BLaER1 (cell line): ENCODE measurements around the gene CMTM4.
"Not testable (repeated sequence)": the region's sequence is repeated elsewhere in the genome, so short reads cannot be mapped to it uniquely, and the experiment has no call there.

ENCODE experiments used
- H3K27ac ChIP-seq: shearing (Covaris generic); formaldehyde crosslinking; 2 replicates; pipeline ENCODE4 v1.8.1; 2022
- H3K27me3 ChIP-seq: shearing (Covaris generic); formaldehyde crosslinking; 2 replicates; pipeline ENCODE4 v1.8.1; 2022
- H3K36me3 ChIP-seq: shearing (Covaris generic); formaldehyde crosslinking; 2 replicates; pipeline ENCODE4 v1.8.1; 2022
- H3K4me1 ChIP-seq: shearing (Covaris generic); formaldehyde crosslinking; 2 replicates; pipeline ENCODE4 v1.8.1; 2022
- H3K4me2 ChIP-seq: shearing (Covaris generic); formaldehyde crosslinking; 2 replicates; pipeline ENCODE4 v1.8.1; 2022
- H3K4me3 ChIP-seq: shearing (Covaris generic); formaldehyde crosslinking; 2 replicates; pipeline ENCODE4 v1.8.1; 2022
- H3K9ac ChIP-seq: shearing (Covaris generic); formaldehyde crosslinking; 2 replicates; pipeline ENCODE4 v1.8.1; 2022
- H3K9me3 ChIP-seq: shearing (Covaris generic); formaldehyde crosslinking; 2 replicates; pipeline ENCODE4 v1.8.1; 2022
- H4K20me1 ChIP-seq: shearing (Covaris generic); formaldehyde crosslinking; 2 replicates; pipeline ENCODE4 v1.8.1; 2022
- Cebpa-rat ChIP-seq: shearing (Covaris generic); IDR thresholded peaks from 2 replicates; pipeline ENCODE4 v1.8.1; 2022

The CMTM4 gene

DNA sequence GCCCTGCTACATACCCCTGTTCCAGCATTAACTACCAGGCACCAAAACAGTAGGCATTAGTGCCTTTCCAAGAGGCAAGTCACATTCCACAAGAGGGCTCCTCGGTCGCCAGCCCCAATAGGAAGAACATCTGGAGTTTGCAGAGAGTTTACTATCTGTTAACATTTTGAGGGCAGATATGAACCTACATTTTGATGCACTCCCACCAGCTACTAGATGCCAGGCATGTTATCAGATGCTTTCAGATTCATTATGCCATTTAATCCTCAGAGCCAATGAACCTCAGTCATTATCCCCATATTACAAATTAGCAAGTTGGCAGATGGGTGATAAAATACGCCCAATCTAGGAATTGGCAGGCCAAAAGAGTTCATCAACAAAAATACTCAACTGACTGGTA lies 121.5 kb downstream of the CMTM4 start:
- no peak overlapping the region for H3K4me3 ChIP-seq
- peaks cover 77% of the 10 kb centered on the region for H3K4me1 ChIP-seq
- peaks cover 12% of the 10 kb centered on the region; the same call in 1 of the 2 replicates for H3K36me3 ChIP-seq
- H4K20me1 ChIP-seq = no peaks in the 10 kb centered on the region
- no peaks in the 10 kb centered on the region for H3K9me3 ChIP-seq
- H3K27me3 ChIP-seq = no peaks in the 10 kb centered on the region
- H3K27ac ChIP-seq = no peak overlapping the region
- H3K4me2 ChIP-seq = no peak overlapping the region
- TF ChIP-seq Cebpa-rat = no peak
- H3K9ac ChIP-seq = no peak overlapping the region

DNA sequence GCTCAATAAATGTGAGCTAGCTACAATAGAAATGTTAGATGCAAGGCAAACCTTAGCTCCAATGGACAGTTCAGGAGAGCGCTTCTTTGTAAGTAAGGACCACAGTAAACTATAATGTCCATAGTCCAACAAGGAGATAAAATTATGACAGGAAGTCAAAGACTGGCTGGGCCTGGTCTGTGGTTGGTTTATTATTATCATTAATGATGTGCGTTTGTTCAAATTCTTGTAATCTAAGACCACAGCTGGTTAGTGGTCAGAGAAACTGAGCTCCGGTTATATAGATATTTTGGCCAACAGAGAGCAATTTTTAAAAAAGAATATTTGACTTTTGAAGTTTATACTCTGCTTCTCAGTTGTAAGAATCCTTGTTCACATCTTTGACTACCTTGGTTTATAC lies 122.0 kb downstream of the CMTM4 start:
- H3K4me3 ChIP-seq = no peak overlapping the region
- no peak overlapping the region for H3K27ac ChIP-seq
- H3K4me1 ChIP-seq = peaks cover 72% of the 10 kb centered on the region
- no peak overlapping the region for H3K9ac ChIP-seq
- no peaks in the 10 kb centered on the region for H3K27me3 ChIP-seq
- H3K9me3 ChIP-seq = no peaks in the 10 kb centered on the region
- peaks cover 16% of the 10 kb centered on the region; the same call in 1 of the 2 replicates for H3K36me3 ChIP-seq
- H4K20me1 ChIP-seq = no peaks in the 10 kb centered on the region
- peak overlapping the region; percentile 2; the same call in 1 of the 2 replicates for H3K4me2 ChIP-seq
- TF ChIP-seq Cebpa-rat = no peak

GRCh38 chr16:66574081-66574480 lies 122.5 kb downstream of the CMTM4 start:
- Histone ChIP-seq H3K27me3 (no peaks in the 10 kb centered on the region), H3K27ac (no peak overlapping the region)
- no peak for TF ChIP-seq Cebpa-rat

DNA sequence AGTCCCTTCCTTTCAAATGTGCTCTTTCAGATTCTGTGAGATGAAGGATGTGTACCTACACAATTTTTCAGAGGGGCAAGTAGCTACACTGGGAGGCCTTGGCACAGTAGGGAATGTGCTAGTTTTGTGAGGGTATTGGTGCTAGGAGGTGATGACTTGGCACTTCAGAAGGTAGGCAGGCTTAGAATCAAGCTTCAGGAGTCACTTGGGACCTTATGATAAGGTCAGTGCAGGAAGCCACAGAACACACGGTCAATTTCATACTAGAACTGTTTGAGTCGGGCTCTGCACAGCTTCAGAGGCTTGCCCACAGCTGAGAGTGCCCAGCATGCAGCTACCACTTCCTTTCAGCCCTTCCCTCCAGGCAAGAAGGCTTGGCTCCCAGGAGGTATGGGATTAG lies 124.2 kb downstream of the CMTM4 start:
- peak overlapping the region; percentile 1; the same call in 1 of the 2 replicates for H3K9ac ChIP-seq
- H3K27me3 ChIP-seq = no peaks in the 10 kb centered on the region
- no peaks in the 10 kb centered on the region for H4K20me1 ChIP-seq
- peak overlapping the region; percentile 61 for H3K4me2 ChIP-seq
- peaks cover 54% of the 10 kb centered on the region for H3K4me1 ChIP-seq
- no peak for TF ChIP-seq Cebpa-rat
- peaks cover 16% of the 10 kb centered on the region; the same call in 1 of the 2 replicates for H3K36me3 ChIP-seq
- no peak overlapping the region for H3K4me3 ChIP-seq
- peak overlapping the region; percentile 14; the same call in 1 of the 2 replicates for H3K27ac ChIP-seq
- no peaks in the 10 kb centered on the region for H3K9me3 ChIP-seq

More at GRCh38 chr16:66574081-66574480, 122.5 kb downstream of the CMTM4 start:
- peak overlapping the region; percentile 2; the same call in 1 of the 2 replicates for H3K4me2 ChIP-seq
- no peak overlapping the region for H3K4me3 ChIP-seq
- H3K9ac ChIP-seq = no peak overlapping the region
- H3K4me1 ChIP-seq = peaks cover 67% of the 10 kb centered on the region
- no peaks in the 10 kb centered on the region for H4K20me1 ChIP-seq
- H3K9me3 ChIP-seq = no peaks in the 10 kb centered on the region
- H3K36me3 ChIP-seq = peaks cover 16% of the 10 kb centered on the region; the same call in 1 of the 2 replicates

DNA sequence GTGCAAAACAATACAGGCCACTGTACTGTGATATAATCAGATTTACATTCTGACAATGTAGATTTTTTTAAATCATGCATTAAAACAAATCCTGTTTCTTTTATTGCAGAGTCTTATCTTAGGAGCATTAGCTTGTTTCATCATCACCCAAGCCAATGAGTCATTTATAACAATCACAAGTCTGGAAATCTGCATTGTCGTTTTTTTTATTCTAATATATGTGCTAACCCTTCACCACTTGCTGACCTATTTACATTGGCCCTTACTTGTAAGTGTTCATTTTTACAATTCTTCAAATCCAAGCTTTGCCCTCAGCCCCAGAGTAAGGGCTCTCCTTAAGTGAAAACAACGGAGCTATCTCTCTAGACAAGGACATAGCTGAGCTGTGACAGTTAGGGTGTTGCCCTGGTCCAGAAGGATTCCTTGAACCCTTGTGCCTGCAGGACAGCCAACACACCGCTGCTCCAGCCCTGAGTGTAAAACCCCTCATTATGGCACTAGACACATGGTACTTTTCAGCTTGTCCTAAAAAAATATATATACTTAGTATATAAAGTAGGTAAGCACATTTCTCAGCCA lies 126.6 kb downstream of the CMTM4 start:
- TF ChIP-seq Cebpa-rat = no peak
- H3K9ac ChIP-seq = no peak overlapping the region
- peaks cover 40% of the 10 kb centered on the region for H3K36me3 ChIP-seq
- no peaks in the 10 kb centered on the region; the same call in 1 of the 2 replicates for H4K20me1 ChIP-seq
- H3K4me2 ChIP-seq = no peak overlapping the region
- H3K4me3 ChIP-seq = no peak overlapping the region
- H3K4me1 ChIP-seq = peaks cover 38% of the 10 kb centered on the region
- no peak overlapping the region for H3K27ac ChIP-seq
- H3K9me3 ChIP-seq = peaks cover 11% of the 10 kb centered on the region; the same call in 1 of the 2 replicates
- no peaks in the 10 kb centered on the region for H3K27me3 ChIP-seq

DNA sequence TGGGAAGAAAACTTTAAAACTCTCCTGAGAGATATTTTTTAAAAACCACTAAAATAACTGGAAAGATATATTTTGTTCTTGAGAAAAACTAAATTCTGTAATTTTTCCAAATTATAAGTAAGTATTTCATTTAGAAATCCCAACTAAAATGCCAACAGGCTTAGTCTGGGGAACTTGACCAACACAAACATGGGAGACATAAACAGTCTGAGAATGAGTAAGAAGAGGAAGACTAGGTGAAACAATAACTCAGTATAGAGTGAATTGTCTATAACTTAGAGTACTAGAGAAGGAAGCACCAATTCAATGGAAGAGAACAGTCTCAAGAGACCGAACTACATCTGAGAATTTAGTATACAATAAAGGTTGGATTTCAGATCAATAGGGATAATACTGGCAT lies 127.4 kb downstream of the CMTM4 start:
- H4K20me1 ChIP-seq = no peaks in the 10 kb centered on the region; the same call in 1 of the 2 replicates
- TF ChIP-seq Cebpa-rat = no peak
- H3K4me2 ChIP-seq = no peak overlapping the region
- peaks cover 48% of the 10 kb centered on the region for H3K36me3 ChIP-seq
- H3K9ac ChIP-seq = no peak overlapping the region
- peaks cover 30% of the 10 kb centered on the region for H3K4me1 ChIP-seq
- no peak overlapping the region for H3K27ac ChIP-seq
- H3K27me3 ChIP-seq = no peaks in the 10 kb centered on the region
- H3K4me3 ChIP-seq = no peak overlapping the region
- H3K9me3 ChIP-seq = peaks cover 11% of the 10 kb centered on the region; the same call in 1 of the 2 replicates

DNA sequence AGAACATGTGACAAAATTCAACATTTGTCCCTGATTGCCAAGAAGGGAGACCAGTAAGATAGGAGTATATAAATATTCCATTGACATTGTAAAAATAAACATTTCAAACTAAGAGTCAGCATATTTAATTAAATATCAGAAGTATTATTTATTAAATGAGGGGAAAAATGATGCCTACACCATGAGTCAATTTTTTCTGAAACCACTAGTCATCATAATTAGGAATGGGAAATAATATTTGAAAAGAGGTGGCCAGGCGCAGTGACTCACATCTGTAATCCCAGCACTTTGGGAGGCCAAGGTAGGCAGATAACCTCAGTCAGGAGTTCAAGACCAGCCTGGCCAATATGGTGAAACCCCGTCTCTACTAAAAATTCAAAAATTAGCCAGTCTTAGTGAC lies 128.2 kb downstream of the CMTM4 start:
- Histone ChIP-seq H3K27me3 (no peaks in the 10 kb centered on the region), H3K4me2 (no peak overlapping the region), H3K9ac (no peak overlapping the region), H3K4me1 (peaks cover 31% of the 10 kb centered on the region), H3K4me3 (no peak overlapping the region), H3K36me3 (peaks cover 56% of the 10 kb centered on the region), H3K9me3 (peaks cover 11% of the 10 kb centered on the region; the same call in 1 of the 2 replicates), H4K20me1 (peaks cover 4% of the 10 kb centered on the region; the same call in 1 of the 2 replicates), H3K27ac (no peak overlapping the region)
- TF ChIP-seq Cebpa-rat = no peak

GRCh38 chr16:66567270-66567669 lies 129.3 kb downstream of the CMTM4 start:
- H3K9ac ChIP-seq, H3K27me3 ChIP-seq, H3K27ac ChIP-seq, H3K4me2 ChIP-seq, H3K4me3 ChIP-seq: not testable (repeated sequence)
- peaks cover 34% of the 10 kb centered on the region for H3K4me1 ChIP-seq
- H3K9me3 ChIP-seq = peaks cover 11% of the 10 kb centered on the region; the same call in 1 of the 2 replicates
- H4K20me1 ChIP-seq = peaks cover 14% of the 10 kb centered on the region
- peaks cover 59% of the 10 kb centered on the region for H3K36me3 ChIP-seq

GRCh38 chr16:66566051-66566901 lies 130.3 kb downstream of the CMTM4 start, which contains the start of gene CMTM1:
Gene CMTM1 (plus strand): TSS chr16:66566439. CDS start chr16:66566514, 75 bp downstream.
- no peak within 1 kb of the TSS for H3K4me2 ChIP-seq
- peaks cover 67% of the 10 kb centered on the region for H3K36me3 ChIP-seq
- no peak within 1 kb of the TSS for H3K9ac ChIP-seq
- H4K20me1 ChIP-seq = peaks cover 24% of the 10 kb centered on the region
- H3K27me3 ChIP-seq = no peaks in the 10 kb centered on the region
- peaks cover 11% of the 10 kb centered on the region; the same call in 1 of the 2 replicates for H3K9me3 ChIP-seq
- TF ChIP-seq Cebpa-rat = no peak
- no peak within 1 kb of the TSS for H3K27ac ChIP-seq
- H3K4me3 ChIP-seq = no peak within 1 kb of the TSS
- peaks cover 34% of the 10 kb centered on the region for H3K4me1 ChIP-seq
